ENCODE data around the gene SLC26A11. TPM values are rescaled to one million over a fixed set of nuclear protein-coding genes. Genes with fewer than 3 reads are reported as not detected.

SLC26A11 gene
- total and polyA plus RNA-seq, 2 donors (not counting 1 experiment from before 2014, with no cell fraction given), result 5.8 to 19.3 TPM

GRCh38 chr17:80219763-80220053, 519 bp upstream of the SLC26A11 start:
- Histone ChIP-seq H3K27me3 (ENCODE audit: control insufficient read depth, insufficient read depth, low read length) (no peaks in the 10 kb centered on the region), H3K9ac (ENCODE audit: insufficient read depth, low read length) (peak overlapping the region; percentile 76), H3K9me3 (ENCODE audit: control insufficient read depth, insufficient read depth, low read depth, low read length) (no peaks in the 10 kb centered on the region), H4K20me1 (ENCODE audit: control insufficient read depth, extremely low read depth, insufficient read depth, low read length) (no peaks in the 10 kb centered on the region), H3K4me1 (ENCODE audit: control insufficient read depth, extremely low read depth, insufficient read depth, low read length) (peaks cover 9% of the 10 kb centered on the region), H3K27ac (ENCODE audit: insufficient read depth, low read length) (peak overlapping the region; percentile 88), H2AFZ (ENCODE audit: low read length) (peak overlapping the region; percentile 53), H3K36me3 (ENCODE audit: control insufficient read depth, insufficient read depth, low read length) (peaks cover 16% of the 10 kb centered on the region), H3K4me2 (ENCODE audit: extremely low read depth, insufficient read depth, low read length) (peak overlapping the region; percentile 96), H3K4me3 (replicated peaks in 1 of 4; ENCODE audit: control extremely low read depth in 1 of 4, insufficient read depth in 1 of 4, low read depth in 3 of 4, low read length in 4 of 4) (peak overlapping the region; percentile 74 to 97 (median 86)), H3K79me2 (ENCODE audit: control insufficient read depth, insufficient read depth, low read length) (peaks cover 12% of the 10 kb centered on the region)
- DNase-seq (ENCODE audit: low read depth in 2 of 2), result no peak
- TF ChIP-seq, protein P1, sequence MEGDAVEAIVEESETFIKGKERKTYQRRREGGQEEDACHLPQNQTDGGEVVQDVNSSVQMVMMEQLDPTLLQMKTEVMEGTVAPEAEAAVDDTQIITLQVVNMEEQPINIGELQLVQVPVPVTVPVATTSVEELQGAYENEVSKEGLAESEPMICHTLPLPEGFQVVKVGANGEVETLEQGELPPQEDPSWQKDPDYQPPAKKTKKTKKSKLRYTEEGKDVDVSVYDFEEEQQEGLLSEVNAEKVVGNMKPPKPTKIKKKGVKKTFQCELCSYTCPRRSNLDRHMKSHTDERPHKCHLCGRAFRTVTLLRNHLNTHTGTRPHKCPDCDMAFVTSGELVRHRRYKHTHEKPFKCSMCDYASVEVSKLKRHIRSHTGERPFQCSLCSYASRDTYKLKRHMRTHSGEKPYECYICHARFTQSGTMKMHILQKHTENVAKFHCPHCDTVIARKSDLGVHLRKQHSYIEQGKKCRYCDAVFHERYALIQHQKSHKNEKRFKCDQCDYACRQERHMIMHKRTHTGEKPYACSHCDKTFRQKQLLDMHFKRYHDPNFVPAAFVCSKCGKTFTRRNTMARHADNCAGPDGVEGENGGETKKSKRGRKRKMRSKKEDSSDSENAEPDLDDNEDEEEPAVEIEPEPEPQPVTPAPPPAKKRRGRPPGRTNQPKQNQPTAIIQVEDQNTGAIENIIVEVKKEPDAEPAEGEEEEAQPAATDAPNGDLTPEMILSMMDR (conservative IDR thresholded peaks at IDR 0.05 in 1 of 2, IDR thresholded peaks at IDR 0.05 in 1 of 2; ENCODE audit: low read depth in 1 of 2, low read length in 2 of 2), result no peak
- TF ChIP-seq EZH2 (IDR thresholded peaks at IDR 0.05; ENCODE audit: low read length, missing control alignments), result no peak

- no peak for DNase-seq (ENCODE audit: low read depth in 2 of 2)
- no peaks in the 10 kb centered on the region for H3K9me3 ChIP-seq (ENCODE audit: control insufficient read depth, insufficient read depth, low read depth, low read length)
- H3K4me3 ChIP-seq (replicated peaks in 1 of 4; ENCODE audit: control extremely low read depth in 1 of 4, insufficient read depth in 1 of 4, low read depth in 3 of 4, low read length in 4 of 4), result peak overlapping the region; percentile 63 to 97 (median 84)
- H3K9ac ChIP-seq (ENCODE audit: insufficient read depth, low read length), result peak overlapping the region; percentile 76
- peaks cover 9% of the 10 kb centered on the region for H3K4me1 ChIP-seq (ENCODE audit: control insufficient read depth, extremely low read depth, insufficient read depth, low read length)
- H3K27me3 ChIP-seq (ENCODE audit: control insufficient read depth, insufficient read depth, low read length), result no peaks in the 10 kb centered on the region
- peak overlapping the region; percentile 97 for H3K4me2 ChIP-seq (ENCODE audit: extremely low read depth, insufficient read depth, low read length)
- no peaks in the 10 kb centered on the region for H4K20me1 ChIP-seq (ENCODE audit: control insufficient read depth, extremely low read depth, insufficient read depth, low read length)
- H3K27ac ChIP-seq (ENCODE audit: insufficient read depth, low read length), result no peak overlapping the region
- TF ChIP-seq EZH2 (IDR thresholded peaks at IDR 0.05; ENCODE audit: low read length, missing control alignments), result no peak
- TF ChIP-seq, protein P1 (conservative IDR thresholded peaks at IDR 0.05 in 1 of 2, IDR thresholded peaks at IDR 0.05 in 1 of 2; ENCODE audit: low read depth in 1 of 2, low read length in 2 of 2), result no peak
- peaks cover 12% of the 10 kb centered on the region for H3K36me3 ChIP-seq (ENCODE audit: control insufficient read depth, insufficient read depth, low read length)
- no peak overlapping the region for H2AFZ ChIP-seq (ENCODE audit: low read length)
- H3K79me2 ChIP-seq (ENCODE audit: control insufficient read depth, insufficient read depth, low read length), result peaks cover 12% of the 10 kb centered on the region
These were observed 549 bp downstream of the SLC26A11 start for GRCh38 chr17:80220736-80221215.

- no peaks in the 10 kb centered on the region for H3K27me3 ChIP-seq (ENCODE audit: control insufficient read depth, insufficient read depth, low read length)
- H3K9ac ChIP-seq (ENCODE audit: insufficient read depth, low read length), result no peak overlapping the region
- no peaks in the 10 kb centered on the region for H4K20me1 ChIP-seq (ENCODE audit: control insufficient read depth, extremely low read depth, insufficient read depth, low read length)
- H3K79me2 ChIP-seq (ENCODE audit: control insufficient read depth, insufficient read depth, low read length), result peaks cover 12% of the 10 kb centered on the region
- TF ChIP-seq EZH2 (IDR thresholded peaks at IDR 0.05; ENCODE audit: low read length, missing control alignments), result no peak
- TF ChIP-seq, protein P1 (conservative IDR thresholded peaks at IDR 0.05 in 1 of 2, IDR thresholded peaks at IDR 0.05 in 1 of 2; ENCODE audit: low read depth in 1 of 2, low read length in 2 of 2), result no peak
- peaks cover 9% of the 10 kb centered on the region for H3K4me1 ChIP-seq (ENCODE audit: control insufficient read depth, extremely low read depth, insufficient read depth, low read length)
- peak overlapping the region; percentile 63 to 97 (median 84) for H3K4me3 ChIP-seq (replicated peaks in 1 of 4; ENCODE audit: control extremely low read depth in 1 of 4, insufficient read depth in 1 of 4, low read depth in 3 of 4, low read length in 4 of 4)
- peak overlapping the region; percentile 97 for H3K4me2 ChIP-seq (ENCODE audit: extremely low read depth, insufficient read depth, low read length)
- no peaks in the 10 kb centered on the region for H3K9me3 ChIP-seq (ENCODE audit: control insufficient read depth, insufficient read depth, low read depth, low read length)
- H2AFZ ChIP-seq (ENCODE audit: low read length), result no peak overlapping the region
- no peak for DNase-seq (ENCODE audit: low read depth in 2 of 2)
- H3K27ac ChIP-seq (ENCODE audit: insufficient read depth, low read length), result no peak overlapping the region
- H3K36me3 ChIP-seq (ENCODE audit: control insufficient read depth, insufficient read depth, low read length), result peaks cover 12% of the 10 kb centered on the region
These were observed 1.3 kb downstream of the SLC26A11 start for GRCh38 chr17:80221351-80222105.
